ENCODE data around the gene PADI1.

- TF ChIP-seq CTCF (IDR thresholded peaks at IDR 0.05 in 8 of 11, conservative IDR thresholded peaks at IDR 0.05 in 3 of 11), result no peak
- no peak for TF ChIP-seq POLR2AphosphoS5 (IDR thresholded peaks at IDR 0.05)
Observed at GRCh38 chr1:17277511-17278159, 72.7 kb downstream of the PADI1 start.

Data from spleen (tissue), 7 donors.